OCI-LY3 (cell line): ENCODE data around the gene FAM78B.

Source experiments
- EZH2phosphoT487 ChIP-seq: fragments of 200-600 bp; shearing (Covaris generic); IDR thresholded peaks from 2 replicates; pipeline ENCODE4 v1.6.1; 2018; ENCODE audit warnings: antibody characterized with exemption, mixed run types, low read depth
- TF ChIP-seq, protein P1 (sequence below): fragments of 200-600, 300-600 bp; sonication (generic); IDR thresholded peaks from 2 replicates; pipeline ENCODE4 v1.5.1; 2014; ENCODE audit warnings: antibody characterized with exemption, low read length, low read depth

DNA sequence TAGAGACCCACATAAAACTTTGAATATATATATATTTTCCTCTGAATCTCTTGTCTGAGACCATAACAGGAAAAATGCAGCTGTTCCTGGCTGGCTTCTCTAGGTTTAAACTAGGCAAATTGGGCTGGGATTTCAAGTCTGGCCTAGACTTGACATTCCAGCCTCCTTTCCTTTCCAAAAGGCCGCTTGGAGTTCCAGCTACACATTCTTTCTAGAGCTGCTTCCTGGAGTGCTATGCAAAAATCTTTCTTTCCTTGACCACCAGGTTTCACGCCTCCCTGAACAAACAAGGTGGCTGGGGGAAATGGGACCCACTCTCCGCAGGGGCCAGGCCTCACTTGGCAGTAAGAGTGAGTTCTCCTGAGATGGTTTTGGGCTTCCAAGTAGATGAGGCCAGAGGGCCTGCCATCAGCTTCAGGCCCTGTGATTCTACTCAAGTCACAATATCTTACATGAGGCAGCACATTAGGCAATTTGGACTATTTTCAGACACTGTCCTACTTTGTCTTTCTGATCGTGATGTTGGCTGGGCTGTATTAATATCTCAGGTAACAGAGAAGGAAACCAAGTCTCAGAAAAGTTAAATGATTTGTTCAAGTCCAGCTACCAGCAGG lies 102.4 kb downstream of the FAM78B start:
- TF ChIP-seq, protein P1, sequence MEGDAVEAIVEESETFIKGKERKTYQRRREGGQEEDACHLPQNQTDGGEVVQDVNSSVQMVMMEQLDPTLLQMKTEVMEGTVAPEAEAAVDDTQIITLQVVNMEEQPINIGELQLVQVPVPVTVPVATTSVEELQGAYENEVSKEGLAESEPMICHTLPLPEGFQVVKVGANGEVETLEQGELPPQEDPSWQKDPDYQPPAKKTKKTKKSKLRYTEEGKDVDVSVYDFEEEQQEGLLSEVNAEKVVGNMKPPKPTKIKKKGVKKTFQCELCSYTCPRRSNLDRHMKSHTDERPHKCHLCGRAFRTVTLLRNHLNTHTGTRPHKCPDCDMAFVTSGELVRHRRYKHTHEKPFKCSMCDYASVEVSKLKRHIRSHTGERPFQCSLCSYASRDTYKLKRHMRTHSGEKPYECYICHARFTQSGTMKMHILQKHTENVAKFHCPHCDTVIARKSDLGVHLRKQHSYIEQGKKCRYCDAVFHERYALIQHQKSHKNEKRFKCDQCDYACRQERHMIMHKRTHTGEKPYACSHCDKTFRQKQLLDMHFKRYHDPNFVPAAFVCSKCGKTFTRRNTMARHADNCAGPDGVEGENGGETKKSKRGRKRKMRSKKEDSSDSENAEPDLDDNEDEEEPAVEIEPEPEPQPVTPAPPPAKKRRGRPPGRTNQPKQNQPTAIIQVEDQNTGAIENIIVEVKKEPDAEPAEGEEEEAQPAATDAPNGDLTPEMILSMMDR: no peak
- TF ChIP-seq EZH2phosphoT487: no peak
